ENCODE data around the gene PRSS48.

- TF ChIP-seq POLR2AphosphoS5 (IDR thresholded peaks at IDR 0.05; ENCODE audit: low read depth, low read length) (no peak), MAX (IDR thresholded peaks at IDR 0.05) (no peak), ZBTB33 (IDR thresholded peaks at IDR 0.05; ENCODE audit: extremely low read depth, insufficient replicate concordance, low read length) (no peak), CTCF (IDR thresholded peaks at IDR 0.05 in 2 of 3, conservative IDR thresholded peaks at IDR 0.05 in 1 of 3; ENCODE audit: borderline replicate concordance in 1 of 3, insufficient read depth in 1 of 3, low read depth in 2 of 3, low read length in 2 of 3) (no peak), RAD21 (IDR thresholded peaks at IDR 0.05; ENCODE audit: low read depth) (no peak), EGR1 (IDR thresholded peaks at IDR 0.05; ENCODE audit: low read depth) (no peak), POLR2A (IDR thresholded peaks at IDR 0.05; ENCODE audit: borderline replicate concordance, extremely low read depth, insufficient read depth, insufficient read length) (no peak), EZH2 (IDR thresholded peaks at IDR 0.05) (no peak), ATF3 (IDR thresholded peaks at IDR 0.05) (no peak), EZH2phosphoT487 (IDR thresholded peaks at IDR 0.05; ENCODE audit: borderline replicate concordance) (no peak), REST (IDR thresholded peaks at IDR 0.05; ENCODE audit: low read depth) (no peak), TCF7L2 (IDR thresholded peaks at IDR 0.05; ENCODE audit: borderline replicate concordance, extremely low read depth, insufficient read depth, insufficient read length) (no peak), SRF (IDR thresholded peaks at IDR 0.05; ENCODE audit: low read depth) (no peak), SP1 (IDR thresholded peaks at IDR 0.05; ENCODE audit: low read depth) (no peak)
Observed at GRCh38 chr4:151236036-151236435, 40.9 kb upstream of the PRSS48 start.
